Panc1 (cell line): Measurements from ENCODE around the gene SURF4. TPM values are rescaled to one million over a fixed set of nuclear protein-coding genes. Genes with fewer than 3 reads are reported as not detected.

Experiments
- ATAC-seq: fragments of 200-7000 bp; cut with Tn5 transposase; 2 replicates; pipeline ENCODE4 v1.9.1; 2020; ENCODE audit warnings: mild to moderate bottlenecking, moderate library complexity
- BruUV-seq: library from RNA; stranded (reverse); fragments of 400-500 nt; replicated peaks from 2 replicates; lab custom pipeline; 2021; lab: Mats Ljungman, UMichigan
- CTCF ChIA-PET: fragments of 300-600 bp; sonication (Branson Sonifier 250); formaldehyde crosslinking; loops from one replicate; lab custom pipeline; 2022; ENCODE audit warnings: antibody characterized with exemption; lab: Charles Lee
- POLR2A ChIA-PET: fragments of 300-600 bp; sonication (Branson Sonifier 250); formaldehyde crosslinking; loops from one replicate; lab custom pipeline; 2022; ENCODE audit warnings: antibody characterized with exemption; lab: Charles Lee
- DNase-seq: peaks from one replicate; pipeline ENCODE4 v3.0.0-alpha.2; 2010; ENCODE audit warnings: low read depth, low spot score
- H3K27ac ChIP-seq: 2 replicates; pipeline ENCODE4 v1.5.1; 2011; ENCODE audit warnings: mild to moderate bottlenecking, low read length, inconsistent platforms
- H3K27me3 ChIP-seq: fragments of 200-500 bp; sonication (Bioruptor generic); 2 replicates; pipeline ENCODE4 v1.6.0; 2014; ENCODE audit warnings: low read length, inconsistent platforms; ENCODE audit not compliant: control insufficient read depth, insufficient read depth
- H3K36me3 ChIP-seq: fragments of 200-500 bp; sonication (Bioruptor generic); 2 replicates; pipeline ENCODE4 v1.5.1; 2014; ENCODE audit warnings: inconsistent platforms, mild to moderate bottlenecking, low read length, moderate library complexity; ENCODE audit not compliant: control insufficient read depth, insufficient read depth
- H3K4me1 ChIP-seq: 2 replicates; pipeline ENCODE4 v1.5.1; 2011; ENCODE audit warnings: inconsistent platforms, mild to moderate bottlenecking, low read length, moderate library complexity; ENCODE audit not compliant: control insufficient read depth, insufficient read depth
- H3K4me3 ChIP-seq, 2 experiments: 2 replicates each; pipeline ENCODE4 v1.5.1; 2011 to 2012; ENCODE audit warnings: low read depth in 2 of 2, low read length in 2 of 2, mild to moderate bottlenecking in 2 of 2, inconsistent platforms in 1 of 2, moderate library complexity in 1 of 2
- H3K9me3 ChIP-seq: fragments of 200-500 bp; sonication (Bioruptor generic); 2 replicates; pipeline ENCODE4 v1.5.1; 2014; ENCODE audit warnings: low read depth, mild to moderate bottlenecking, inconsistent platforms, low read length, moderate library complexity; ENCODE audit not compliant: control insufficient read depth, insufficient read depth
- CTCF ChIP-seq: fragments of 450-650 bp; IDR thresholded peaks from 2 replicates; pipeline ENCODE4 v1.5.1; 2017; ENCODE audit warnings: mild to moderate bottlenecking
- POLR2AphosphoS5 ChIP-seq: IDR thresholded peaks from 2 replicates; pipeline ENCODE4 v1.6.1; 2012; ENCODE audit warnings: mild to moderate bottlenecking, low read depth, low read length, moderate library complexity
- SIN3A ChIP-seq: IDR thresholded peaks from 2 replicates; pipeline ENCODE4 v1.6.1; 2012; ENCODE audit warnings: low read depth, mild to moderate bottlenecking, low read length, moderate library complexity, borderline replicate concordance; ENCODE audit not compliant: insufficient read depth
- TCF7L2 ChIP-seq: IDR thresholded peaks from 2 replicates; pipeline ENCODE4 v1.6.1; 2011; ENCODE audit warnings: mild to moderate bottlenecking, low read depth, low read length, inconsistent platforms
- in situ Hi-C: cut with HindIII; loops from 2 replicates; pipeline ENCODE4 v1.10.0; 2016; ENCODE audit warnings: low sequenced_read_pairs, low pct_unique_long_range_greater_than_20kb
- intact Hi-C: fragments of 100-400 bp; cut with micrococcal nuclease; formaldehyde crosslinking; loops from one replicate; pipeline ENCODE4 v1.10.0; 2022; ENCODE audit not compliant: unreplicated experiment
- total RNA-seq: library from RNA; stranded (reverse); gene quantifications from one replicate; pipeline ENCODE4 v1.2.1, GENCODE V29; 2021; ENCODE audit not compliant: unreplicated experiment
- TF ChIP-seq, protein P1 (sequence below), 2 experiments: IDR thresholded peaks; 2 replicates each; pipeline ENCODE4 v1.6.1; 2011 to 2012; ENCODE audit warnings: low read depth in 2 of 2, control low read depth in 1 of 2, low read length in 1 of 2, mild to moderate bottlenecking in 1 of 2, moderate library complexity in 1 of 2; ENCODE audit not compliant: insufficient read depth in 1 of 2

SURF4 gene
- total RNA-seq, 1 experiment from 2014 or later = 149 TPM

GRCh38 chr9:133369422-133369821 is 6.4 kb downstream of the SURF4 start:
- no peak for DNase-seq
- in situ Hi-C loops (no loop called here), intact Hi-C loops (no loop called here)
- no peak for ATAC-seq
- no peaks in the 10 kb centered on the region for H3K27me3 ChIP-seq
- peaks cover 17% of the 10 kb centered on the region for H3K4me1 ChIP-seq
- ChIA-PET CTCF (no interaction called here), POLR2A (no interaction called here)
- H3K4me3 ChIP-seq = no peak overlapping the region
- H3K9me3 ChIP-seq = no peaks in the 10 kb centered on the region
- TF ChIP-seq CTCF = no peak
- TF ChIP-seq POLR2AphosphoS5 = no peak
- no peak for TF ChIP-seq SIN3A
- TF ChIP-seq TCF7L2 = no peak
- TF ChIP-seq, protein P1, sequence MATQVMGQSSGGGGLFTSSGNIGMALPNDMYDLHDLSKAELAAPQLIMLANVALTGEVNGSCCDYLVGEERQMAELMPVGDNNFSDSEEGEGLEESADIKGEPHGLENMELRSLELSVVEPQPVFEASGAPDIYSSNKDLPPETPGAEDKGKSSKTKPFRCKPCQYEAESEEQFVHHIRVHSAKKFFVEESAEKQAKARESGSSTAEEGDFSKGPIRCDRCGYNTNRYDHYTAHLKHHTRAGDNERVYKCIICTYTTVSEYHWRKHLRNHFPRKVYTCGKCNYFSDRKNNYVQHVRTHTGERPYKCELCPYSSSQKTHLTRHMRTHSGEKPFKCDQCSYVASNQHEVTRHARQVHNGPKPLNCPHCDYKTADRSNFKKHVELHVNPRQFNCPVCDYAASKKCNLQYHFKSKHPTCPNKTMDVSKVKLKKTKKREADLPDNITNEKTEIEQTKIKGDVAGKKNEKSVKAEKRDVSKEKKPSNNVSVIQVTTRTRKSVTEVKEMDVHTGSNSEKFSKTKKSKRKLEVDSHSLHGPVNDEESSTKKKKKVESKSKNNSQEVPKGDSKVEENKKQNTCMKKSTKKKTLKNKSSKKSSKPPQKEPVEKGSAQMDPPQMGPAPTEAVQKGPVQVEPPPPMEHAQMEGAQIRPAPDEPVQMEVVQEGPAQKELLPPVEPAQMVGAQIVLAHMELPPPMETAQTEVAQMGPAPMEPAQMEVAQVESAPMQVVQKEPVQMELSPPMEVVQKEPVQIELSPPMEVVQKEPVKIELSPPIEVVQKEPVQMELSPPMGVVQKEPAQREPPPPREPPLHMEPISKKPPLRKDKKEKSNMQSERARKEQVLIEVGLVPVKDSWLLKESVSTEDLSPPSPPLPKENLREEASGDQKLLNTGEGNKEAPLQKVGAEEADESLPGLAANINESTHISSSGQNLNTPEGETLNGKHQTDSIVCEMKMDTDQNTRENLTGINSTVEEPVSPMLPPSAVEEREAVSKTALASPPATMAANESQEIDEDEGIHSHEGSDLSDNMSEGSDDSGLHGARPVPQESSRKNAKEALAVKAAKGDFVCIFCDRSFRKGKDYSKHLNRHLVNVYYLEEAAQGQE (IDR thresholded peaks at IDR 0.05; ENCODE audit: insufficient read depth in 1 of 2, low read depth in 2 of 2, low read length in 1 of 2) = no peak
- H3K36me3 ChIP-seq = peaks cover 6% of the 10 kb centered on the region; the same call in 1 of the 2 replicates
- no TSS peak for BruUV-seq
- H3K27ac ChIP-seq = no peak overlapping the region

- ATAC-seq = no peak
- Histone ChIP-seq H3K9me3 (no peaks in the 10 kb centered on the region), H3K36me3 (peaks cover 6% of the 10 kb centered on the region; the same call in 1 of the 2 replicates), H3K27ac (no peak overlapping the region), H3K4me3 (no peak overlapping the region), H3K4me1 (peaks cover 13% of the 10 kb centered on the region), H3K27me3 (no peaks in the 10 kb centered on the region)
- BruUV-seq = no TSS peak
- in situ Hi-C loops (no loop called here), intact Hi-C loops (no loop called here)
- no peak for DNase-seq
- TF ChIP-seq POLR2AphosphoS5 (no peak), TCF7L2 (no peak), SIN3A (no peak), CTCF (no peak)
- TF ChIP-seq, protein P1 (IDR thresholded peaks at IDR 0.05; ENCODE audit: insufficient read depth in 1 of 2, low read depth in 2 of 2, low read length in 1 of 2) = no peak
- POLR2A ChIA-PET = no interaction called here
- CTCF ChIA-PET = no interaction called here
These were observed 7.5 kb downstream of the SURF4 start for GRCh38 chr9:133368249-133368881.
